Ovary (tissue), 9 donors: ENCODE results near the gene CKS2. TPM values are rescaled to one million over a fixed set of nuclear protein-coding genes. Genes with fewer than 3 reads are reported as not detected.
A peak's percentile ranks its signal among the peaks of the same experiment; 100 is the strongest.
"Not testable (repeated sequence)": the region's sequence is repeated elsewhere in the genome, so short reads cannot be mapped to it uniquely, and the experiment has no call there.

Source experiments
- DNase-seq, 5 donors: peaks; one replicate each; pipeline ENCODE4 v3.0.0-alpha.2; 2019 to 2020
- H3K27ac ChIP-seq, 2 donors: fragments of 200-600 bp; one replicate each; pipeline versions ENCODE4 v1.5.1 to v1.8.0; 2019 to 2022
- H3K27me3 ChIP-seq: fragments of 200-600 bp; one replicate; pipeline ENCODE4 v1.8.0; 2022
- H3K36me3 ChIP-seq: fragments of 200-600 bp; sonication (generic); one replicate; pipeline ENCODE4 v1.5.1; 2019
- H3K4me1 ChIP-seq: one replicate; pipeline ENCODE4 v1.8.1; 2013; ENCODE audit warnings: mild to moderate bottlenecking, moderate library complexity; ENCODE audit not compliant: insufficient read depth
- H3K4me3 ChIP-seq: fragments of 200-600 bp; sonication (generic); one replicate; pipeline ENCODE4 v1.5.1; 2017
- H3K9me3 ChIP-seq, 2 donors: fragments of 200-600 bp in 1 of 2; sonication (generic) in 1 of 2; one replicate each; pipeline versions ENCODE4 v1.5.1 to v1.8.1; 2013 to 2019; ENCODE audit warnings: mild to moderate bottlenecking in 1 of 2, moderate library complexity in 1 of 2
- CTCF ChIP-seq, 3 donors: fragments of 450-650 bp in 2 of 3; fragments of 200-600 bp in 1 of 3; IDR thresholded peaks; one replicate each; pipeline versions ENCODE4 v1.5.1 to v1.8.0; 2016 to 2022; ENCODE audit warnings: antibody characterized with exemption in 3 of 3, mild to moderate bottlenecking in 1 of 3
- EP300 ChIP-seq: sonication (generic); formaldehyde crosslinking; IDR thresholded peaks from one replicate; pipeline ENCODE4 v1.6.1; 2017; ENCODE audit warnings: antibody characterized with exemption
- POLR2A ChIP-seq: fragments of 450-650 bp; IDR thresholded peaks from one replicate; pipeline ENCODE4 v1.6.1; 2017; ENCODE audit warnings: antibody characterized with exemption, mild to moderate bottlenecking, moderate library complexity
- WGBS, 3 donors: extraction: QIAGEN DNeasy Blood & Tissue Kit in 1 of 3; methylation state at CpG; one replicate each; pipeline versions ENCODE4 v1.1.5 to v1.1.7; 2013 to 2017; 5-methylcytosine and 5-hydroxymethylcytosine counted together
- intact Hi-C, 4 donors: fragments of 100-400 bp; cut with DNase I; formaldehyde crosslinking; loops; one replicate each; pipeline versions ENCODE4 v1.11.0 to v1.15.1; 2022 to 2023
- polyA plus RNA-seq, 2 donors: library from polyadenylated mRNA; stranded (reverse); fragments of 200-250 nt in 1 of 2; fragments of 350-450 nt in 1 of 2; fragmentation: Illumina TruSeq in 1 of 2; extraction: RNeasy Lipid Tissue Mini Kit (QIAGEN cat#74804) in 1 of 2; gene quantifications; one replicate each; pipeline ENCODE4 v1.2.3, GENCODE V29; 2013 to 2014
- total RNA-seq, 7 donors: library from RNA; depleted of rRNA in 2 of 7; stranded (reverse); fragments of >200 nt in 2 of 7; fragmentation: NEBNext Ultra II Directional in 3 of 7; extraction: Animal tissue kit (Norgen Biotek cat#: 25700) in 3 of 7; gene quantifications; one replicate each; pipeline versions ENCODE4 v1.1.0 to v1.2.4, GENCODE V29; 2016 to 2023
- donor health status: DM: no; HTN: no; CAD: no; lungs with moderate emphysema.
- donor health status: DM: no; HTN: no; CAD: no.
- donor health status: Bipolar disorder and iron deficiency.
- donor health status: DM: yes; HTN: yes; CAD: no.
- donor health status: DM: no; HTN: no; CAD: no.
- donor health status: DM: yes; HTN: yes; CAD: no.

The CKS2 gene
- total and polyA plus RNA-seq, 9 donors = 2.9 to 13.8 (median 7.6) TPM

DNA sequence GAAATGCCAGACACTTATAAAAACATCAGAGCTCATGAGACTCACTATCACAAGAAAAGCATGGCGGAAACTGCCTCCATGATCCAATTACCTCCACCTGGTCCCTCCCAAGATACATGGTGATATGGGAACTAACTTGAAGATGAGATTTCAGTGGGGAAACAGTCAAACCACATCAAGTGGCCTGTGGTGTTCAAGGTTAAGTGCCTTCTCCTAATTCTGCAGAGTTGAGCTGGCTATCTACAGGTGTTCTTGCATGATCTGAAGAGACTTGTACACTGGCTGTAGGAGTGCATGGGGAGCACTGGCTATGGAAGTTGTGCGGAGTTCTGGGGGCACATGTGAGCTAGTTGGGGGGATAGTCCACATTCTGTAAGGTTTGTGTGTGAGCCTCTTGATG lies 34.0 kb upstream of the CKS2 start:
- intact Hi-C loops = no loop called here
- H3K27me3 ChIP-seq = no peaks in the 10 kb centered on the region
- WGBS, 3 donors = 87 to 99% (median 98%) methylated on average over 2 of the region's 2 CpGs
- H3K4me1 ChIP-seq = no peaks in the 10 kb centered on the region
- peaks cover 0 to 4% of the 10 kb centered on the region in 2 donors for H3K9me3 ChIP-seq
- H3K4me3 ChIP-seq = no peak overlapping the region
- no peaks in the 10 kb centered on the region for H3K36me3 ChIP-seq
- DNase-seq = no peak
- no peak overlapping the region for H3K27ac ChIP-seq
- no peak for TF ChIP-seq POLR2A

- no peak overlapping the region for H3K4me3 ChIP-seq
- H3K9me3 ChIP-seq = peaks cover 0 to 4% of the 10 kb centered on the region in 2 donors
- no peak overlapping the region for H3K27ac ChIP-seq
- DNase-seq = no peak
- intact Hi-C loops = no loop called here
- no peaks in the 10 kb centered on the region for H3K36me3 ChIP-seq
- no peaks in the 10 kb centered on the region for H3K27me3 ChIP-seq
- TF ChIP-seq CTCF (IDR thresholded peaks at IDR 0.05) (no peak), POLR2A (no peak), EP300 (no peak)
- H3K4me1 ChIP-seq = no peaks in the 10 kb centered on the region
These were observed 33.5 kb upstream of the CKS2 start for GRCh38 chr9:89277454-89277853.

DNA sequence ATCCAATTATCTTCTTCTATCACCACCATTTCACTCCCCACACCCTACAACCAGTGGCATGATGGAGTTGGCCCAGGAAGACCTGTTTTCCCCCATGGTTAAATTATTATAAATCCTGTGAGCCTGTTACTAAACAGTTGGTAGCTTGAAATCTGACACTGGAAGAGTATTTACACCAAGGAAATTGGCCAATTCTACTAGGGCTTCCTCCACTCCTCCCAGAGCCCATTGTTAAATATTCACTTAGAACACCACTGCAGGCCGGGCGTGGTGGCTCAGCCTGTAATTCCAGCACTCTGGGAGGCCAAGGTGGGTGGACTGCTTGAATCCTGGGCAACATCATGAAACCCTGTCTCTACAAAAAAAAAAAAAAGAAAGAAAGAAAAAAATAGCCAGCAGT lies 32.4 kb upstream of the CKS2 start:
- H3K36me3 ChIP-seq = no peaks in the 10 kb centered on the region
- peaks cover 0 to 4% of the 10 kb centered on the region in 2 donors for H3K9me3 ChIP-seq
- no peaks in the 10 kb centered on the region for H3K27me3 ChIP-seq
- no peak overlapping the region for H3K4me3 ChIP-seq
- H3K4me1 ChIP-seq = no peaks in the 10 kb centered on the region
- no peak for TF ChIP-seq EP300
- no peak for TF ChIP-seq CTCF (IDR thresholded peaks at IDR 0.05)
- TF ChIP-seq POLR2A = no peak
- intact Hi-C loops = no loop called here
- H3K27ac ChIP-seq = no peak overlapping the region
- no peak for DNase-seq
- WGBS, 3 donors = 85 to 100% (median 99%) methylated on average over 2 of the region's 2 CpGs

DNA sequence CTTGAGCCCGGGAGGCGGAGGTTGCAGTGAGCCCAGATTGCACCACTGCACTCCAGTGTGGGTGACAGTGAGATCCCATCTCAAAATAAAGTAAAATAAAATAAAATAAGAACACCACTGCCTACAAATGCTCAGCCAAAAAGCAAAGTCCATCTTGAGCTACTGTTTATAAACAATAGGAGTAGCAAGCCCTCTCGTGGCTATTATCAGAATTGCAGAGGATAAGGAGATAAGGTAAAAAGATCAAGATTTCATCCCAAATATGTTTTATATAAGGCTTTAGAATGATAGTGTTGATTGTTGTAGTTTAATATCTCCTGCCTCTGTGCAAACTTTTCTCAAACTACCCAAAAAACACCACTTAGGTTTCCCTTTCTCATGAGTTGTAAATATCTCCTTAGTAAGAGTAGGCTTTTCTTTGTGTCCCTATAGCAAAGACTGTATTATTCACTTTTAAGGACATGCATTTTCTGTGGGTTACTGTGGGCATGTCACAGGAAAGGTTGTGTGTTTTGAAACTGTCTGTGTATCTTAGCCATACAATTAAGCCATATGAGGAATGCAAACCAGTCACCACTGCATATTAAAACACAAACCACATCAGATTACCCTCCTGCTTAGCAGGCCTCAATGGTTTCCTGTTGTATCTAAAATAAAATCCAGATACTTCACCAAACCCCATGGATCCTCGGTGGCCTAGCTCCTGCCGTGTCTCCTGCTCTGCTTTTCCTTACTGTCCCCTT lies 31.8 kb upstream of the CKS2 start:
- no peaks in the 10 kb centered on the region for H3K27me3 ChIP-seq
- H3K4me1 ChIP-seq = no peaks in the 10 kb centered on the region
- H3K27ac ChIP-seq = no peak overlapping the region
- no peak for TF ChIP-seq EP300
- no peak for TF ChIP-seq POLR2A
- TF ChIP-seq CTCF (IDR thresholded peaks at IDR 0.05) = no peak
- whole genome bisulfite sequencing, 3 donors = 67 to 72% (median 68%) methylated on average over 5 of the region's 5 CpGs
- DNase-seq = no peak
- peaks cover 0 to 2% of the 10 kb centered on the region in 2 donors for H3K9me3 ChIP-seq
- no peaks in the 10 kb centered on the region for H3K36me3 ChIP-seq
- intact Hi-C loops = no loop called here
- no peak overlapping the region for H3K4me3 ChIP-seq

DNA sequence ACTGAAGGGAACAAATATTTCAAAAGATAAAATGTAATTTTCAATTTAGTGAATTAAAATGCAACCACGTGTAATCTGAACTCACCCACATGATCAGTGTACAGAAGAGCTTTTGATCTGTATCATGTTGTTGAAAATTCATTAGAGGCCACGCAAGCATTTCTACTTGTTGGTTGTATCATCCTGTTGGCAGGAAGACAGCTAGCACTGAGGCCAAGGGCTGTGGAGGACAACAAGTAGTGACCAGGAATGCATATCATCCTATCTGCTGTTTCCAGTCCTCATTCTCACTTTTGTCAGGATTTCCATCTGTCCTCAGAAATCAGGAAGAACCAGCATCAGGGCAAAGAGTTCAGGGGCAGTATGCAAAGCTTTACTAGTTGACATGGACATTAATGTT lies 29.9 kb upstream of the CKS2 start:
- Histone ChIP-seq H3K9me3 (no peaks in the 10 kb centered on the region), H3K27ac (no peak overlapping the region), H3K36me3 (no peaks in the 10 kb centered on the region), H3K27me3 (no peaks in the 10 kb centered on the region), H3K4me1 (no peaks in the 10 kb centered on the region), H3K4me3 (no peak overlapping the region)
- DNase-seq = no peak
- TF ChIP-seq EP300 = no peak
- TF ChIP-seq CTCF (IDR thresholded peaks at IDR 0.05) = no peak
- 49 to 65% (median 57%) methylated on average over 2 of the region's 2 CpGs for WGBS, 3 donors
- intact Hi-C loops = no loop called here

- DNase-seq = peak in 4 of 5 donors; percentile 16 to 57 (median 46)
- H3K27me3 ChIP-seq, H3K4me3 ChIP-seq, H3K9me3 ChIP-seq, H3K27ac ChIP-seq, intact Hi-C loops, H3K36me3 ChIP-seq, H3K4me1 ChIP-seq: not testable (repeated sequence)
- WGBS, 3 donors = 42 to 61% (median 50%) methylated on average over 17 to 42 of the region's 42 CpGs
These were observed 28.6 kb upstream of the CKS2 start for GRCh38 chr9:89282248-89282968.
